ENCODE measurements around the gene ARHGAP33.

- TF ChIP-seq, protein P1, sequence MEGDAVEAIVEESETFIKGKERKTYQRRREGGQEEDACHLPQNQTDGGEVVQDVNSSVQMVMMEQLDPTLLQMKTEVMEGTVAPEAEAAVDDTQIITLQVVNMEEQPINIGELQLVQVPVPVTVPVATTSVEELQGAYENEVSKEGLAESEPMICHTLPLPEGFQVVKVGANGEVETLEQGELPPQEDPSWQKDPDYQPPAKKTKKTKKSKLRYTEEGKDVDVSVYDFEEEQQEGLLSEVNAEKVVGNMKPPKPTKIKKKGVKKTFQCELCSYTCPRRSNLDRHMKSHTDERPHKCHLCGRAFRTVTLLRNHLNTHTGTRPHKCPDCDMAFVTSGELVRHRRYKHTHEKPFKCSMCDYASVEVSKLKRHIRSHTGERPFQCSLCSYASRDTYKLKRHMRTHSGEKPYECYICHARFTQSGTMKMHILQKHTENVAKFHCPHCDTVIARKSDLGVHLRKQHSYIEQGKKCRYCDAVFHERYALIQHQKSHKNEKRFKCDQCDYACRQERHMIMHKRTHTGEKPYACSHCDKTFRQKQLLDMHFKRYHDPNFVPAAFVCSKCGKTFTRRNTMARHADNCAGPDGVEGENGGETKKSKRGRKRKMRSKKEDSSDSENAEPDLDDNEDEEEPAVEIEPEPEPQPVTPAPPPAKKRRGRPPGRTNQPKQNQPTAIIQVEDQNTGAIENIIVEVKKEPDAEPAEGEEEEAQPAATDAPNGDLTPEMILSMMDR (IDR thresholded peaks at IDR 0.05): no peak
- TF ChIP-seq CHD2 (IDR thresholded peaks at IDR 0.05; ENCODE audit: low read length, partially characterized antibody): no peak
- TF ChIP-seq JUND (IDR thresholded peaks at IDR 0.05): no peak
- TF ChIP-seq ELF1 (IDR thresholded peaks at IDR 0.05): no peak
- TF ChIP-seq POLR2AphosphoS5 (IDR thresholded peaks at IDR 0.05; ENCODE audit: low read depth, low read length): no peak
- no peak for TF ChIP-seq YY1 (IDR thresholded peaks at IDR 0.05; ENCODE audit: low read depth)
- TF ChIP-seq, protein P2, sequence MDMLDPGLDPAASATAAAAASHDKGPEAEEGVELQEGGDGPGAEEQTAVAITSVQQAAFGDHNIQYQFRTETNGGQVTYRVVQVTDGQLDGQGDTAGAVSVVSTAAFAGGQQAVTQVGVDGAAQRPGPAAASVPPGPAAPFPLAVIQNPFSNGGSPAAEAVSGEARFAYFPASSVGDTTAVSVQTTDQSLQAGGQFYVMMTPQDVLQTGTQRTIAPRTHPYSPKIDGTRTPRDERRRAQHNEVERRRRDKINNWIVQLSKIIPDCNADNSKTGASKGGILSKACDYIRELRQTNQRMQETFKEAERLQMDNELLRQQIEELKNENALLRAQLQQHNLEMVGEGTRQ (IDR thresholded peaks at IDR 0.05; ENCODE audit: borderline replicate concordance, low read depth, low read length): no peak
- no peak for TF ChIP-seq RAD21 (IDR thresholded peaks at IDR 0.05; ENCODE audit: low read length)
- TF ChIP-seq EP300 (IDR thresholded peaks at IDR 0.05; ENCODE audit: borderline replicate concordance in 1 of 2, low read depth in 1 of 2, low read length in 1 of 2): no peak
Measured at GRCh38 chr19:35731779-35732405, 43.5 kb upstream of the ARHGAP33 start.
